Thyroid gland (tissue), 4 donors: ENCODE measurements around the gene TM7SF3. TPM values are rescaled to one million over a fixed set of nuclear protein-coding genes. Genes with fewer than 3 reads are reported as not detected.

Experiments
- DNase-seq, 2 donors: peaks; one replicate each; pipeline ENCODE4 v3.0.0-alpha.2; 2019
- H3K27ac ChIP-seq, 3 donors: fragments of 200-600 bp; sonication (generic); 1 replicate in 2 of 3; 2 replicates in 1 of 3; pipeline ENCODE4 v1.5.1; 2016 to 2019; ENCODE audit warnings: mild to moderate bottlenecking in 1 of 3, moderate library complexity in 1 of 3
- H3K27me3 ChIP-seq: fragments of 200-600 bp; sonication (generic); one replicate; pipeline ENCODE4 v1.5.1; 2019
- H3K36me3 ChIP-seq, 2 donors: fragments of 200-600 bp; sonication (generic); one replicate each; pipeline ENCODE4 v1.5.1; 2016 to 2019
- H3K4me1 ChIP-seq, 2 donors: fragments of 200-600 bp; sonication (generic); one replicate each; pipeline ENCODE4 v1.5.1; 2017 to 2019
- H3K4me3 ChIP-seq, 3 donors: fragments of 200-600 bp; sonication (generic); replicated peaks in 1 of 3; 1 replicate in 2 of 3; 2 replicates in 1 of 3; pipeline ENCODE4 v1.5.1; 2016; ENCODE audit warnings: mild to moderate bottlenecking in 1 of 3
- H3K9me3 ChIP-seq: fragments of 200-600 bp; sonication (generic); one replicate; pipeline ENCODE4 v1.5.1; 2017
- POLR2A ChIP-seq, 2 donors: fragments of 450-650 bp; IDR thresholded peaks; one replicate each; pipeline ENCODE4 v1.6.1; 2017; ENCODE audit warnings: antibody characterized with exemption in 2 of 2, mild to moderate bottlenecking in 2 of 2, moderate library complexity in 1 of 2
- WGBS, 2 donors: methylation state at CpG; one replicate each; pipeline ENCODE4 v1.1.5; 2017; 5-methylcytosine and 5-hydroxymethylcytosine counted together
- intact Hi-C: fragments of 100-400 bp; cut with DNase I; formaldehyde crosslinking; loops from one replicate; pipeline ENCODE4 v1.15.1; 2023
- total RNA-seq, 4 donors: library from RNA; depleted of rRNA; stranded (reverse); fragments of >200 nt; gene quantifications; one replicate each; pipeline ENCODE4 v1.2.3, GENCODE V29; 2016
- TF ChIP-seq, protein P1 (sequence below), 6 experiments: fragments of 200-600 bp in 3 of 6; fragments of 450-650 bp in 3 of 6; sonication (generic) in 3 of 6; IDR thresholded peaks; one replicate each; pipeline ENCODE4 v1.5.1; 2016 to 2019; ENCODE audit warnings: antibody characterized with exemption in 6 of 6, mild to moderate bottlenecking in 2 of 6, inconsistent platforms in 1 of 6, moderate library complexity in 1 of 6

Gene TM7SF3
- total RNA-seq, 4 donors from 2014 or later = 69.7 to 213 (median 76.8) TPM

DNA sequence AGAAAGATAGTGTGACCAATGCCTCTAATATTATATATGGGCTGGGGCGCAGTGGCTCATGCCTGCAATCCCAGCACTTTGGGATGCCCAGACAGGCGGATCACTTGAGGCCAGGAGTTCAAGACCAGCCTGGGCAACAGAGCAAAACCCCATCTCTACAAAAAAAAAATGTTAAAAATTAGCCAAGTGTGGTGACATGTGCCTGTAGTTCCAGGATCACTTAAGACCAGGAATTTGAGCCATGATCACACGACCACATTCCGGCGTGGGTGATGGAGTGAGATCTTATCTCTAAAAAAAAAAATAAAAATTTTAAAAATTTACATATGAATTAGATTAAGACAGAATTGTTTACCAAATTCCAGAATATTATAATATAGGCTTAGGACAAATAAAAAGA lies 12.0 kb downstream of the TM7SF3 start:
- H3K27ac ChIP-seq = no peak overlapping the region
- intact Hi-C loops = no loop called here
- H3K27me3 ChIP-seq = no peaks in the 10 kb centered on the region
- no peak for DNase-seq
- H3K4me3 ChIP-seq = no peak overlapping the region
- no peaks in the 10 kb centered on the region for H3K9me3 ChIP-seq
- H3K4me1 ChIP-seq = no peaks in the 10 kb centered on the region
- H3K36me3 ChIP-seq = no peaks in the 10 kb centered on the region
- WGBS, 2 donors = 75 to 90% methylated on average over 5 of the region's 5 CpGs
- TF ChIP-seq, protein P1, sequence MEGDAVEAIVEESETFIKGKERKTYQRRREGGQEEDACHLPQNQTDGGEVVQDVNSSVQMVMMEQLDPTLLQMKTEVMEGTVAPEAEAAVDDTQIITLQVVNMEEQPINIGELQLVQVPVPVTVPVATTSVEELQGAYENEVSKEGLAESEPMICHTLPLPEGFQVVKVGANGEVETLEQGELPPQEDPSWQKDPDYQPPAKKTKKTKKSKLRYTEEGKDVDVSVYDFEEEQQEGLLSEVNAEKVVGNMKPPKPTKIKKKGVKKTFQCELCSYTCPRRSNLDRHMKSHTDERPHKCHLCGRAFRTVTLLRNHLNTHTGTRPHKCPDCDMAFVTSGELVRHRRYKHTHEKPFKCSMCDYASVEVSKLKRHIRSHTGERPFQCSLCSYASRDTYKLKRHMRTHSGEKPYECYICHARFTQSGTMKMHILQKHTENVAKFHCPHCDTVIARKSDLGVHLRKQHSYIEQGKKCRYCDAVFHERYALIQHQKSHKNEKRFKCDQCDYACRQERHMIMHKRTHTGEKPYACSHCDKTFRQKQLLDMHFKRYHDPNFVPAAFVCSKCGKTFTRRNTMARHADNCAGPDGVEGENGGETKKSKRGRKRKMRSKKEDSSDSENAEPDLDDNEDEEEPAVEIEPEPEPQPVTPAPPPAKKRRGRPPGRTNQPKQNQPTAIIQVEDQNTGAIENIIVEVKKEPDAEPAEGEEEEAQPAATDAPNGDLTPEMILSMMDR (IDR thresholded peaks at IDR 0.05) = no peak
- no peak for TF ChIP-seq POLR2A (IDR thresholded peaks at IDR 0.05)

DNA sequence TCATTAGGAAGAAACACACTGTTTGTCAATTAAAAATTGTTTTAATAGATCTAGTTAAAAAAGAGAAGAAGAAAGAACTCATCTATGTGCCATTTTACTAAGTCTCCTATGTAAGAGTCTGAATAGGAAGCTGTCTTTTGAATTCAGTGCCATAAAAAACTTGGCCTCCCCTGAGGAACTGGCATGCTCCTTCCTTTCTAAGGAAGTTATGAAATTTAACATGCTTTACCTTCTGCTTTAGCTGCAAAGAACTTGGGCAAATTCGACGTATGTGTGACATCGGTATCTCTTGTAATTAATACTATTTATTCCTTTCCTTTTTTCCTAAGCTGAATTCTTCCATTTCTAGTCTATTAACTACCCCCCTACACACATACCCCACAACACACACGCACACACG lies 12.5 kb downstream of the TM7SF3 start:
- no peak for TF ChIP-seq POLR2A (IDR thresholded peaks at IDR 0.05)
- TF ChIP-seq, protein P1 (IDR thresholded peaks at IDR 0.05) = no peak
- 87 to 92% methylated on average over 5 of the region's 5 CpGs for WGBS, 2 donors
- Histone ChIP-seq H3K36me3 (no peaks in the 10 kb centered on the region), H3K4me3 (no peak overlapping the region), H3K4me1 (no peaks in the 10 kb centered on the region), H3K27ac (no peak overlapping the region), H3K9me3 (no peaks in the 10 kb centered on the region), H3K27me3 (no peaks in the 10 kb centered on the region)
- intact Hi-C loops = no loop called here
- DNase-seq = no peak

DNA sequence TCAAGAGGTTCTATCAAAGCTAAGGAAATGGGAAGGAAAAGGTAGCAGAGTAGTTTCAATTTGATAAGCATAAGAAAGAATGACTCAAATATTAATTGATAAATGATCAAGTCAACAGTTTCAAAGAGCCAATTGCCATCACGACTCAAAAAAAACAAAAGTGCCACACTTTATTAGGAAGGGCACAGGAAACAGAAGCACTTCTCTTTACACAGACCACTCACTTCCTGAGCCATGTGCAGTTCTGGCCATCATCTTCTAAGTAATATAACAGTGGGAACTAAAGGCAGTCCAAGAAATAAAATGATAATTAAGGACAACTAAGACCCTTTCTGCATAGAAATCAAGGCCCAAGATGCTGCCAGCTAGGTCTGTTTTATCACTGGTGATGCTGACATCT lies 13.2 kb downstream of the TM7SF3 start:
- Histone ChIP-seq H3K9me3 (no peaks in the 10 kb centered on the region), H3K27ac (no peak overlapping the region), H3K4me3 (no peak overlapping the region), H3K27me3 (no peaks in the 10 kb centered on the region), H3K36me3 (no peaks in the 10 kb centered on the region), H3K4me1 (no peaks in the 10 kb centered on the region)
- DNase-seq = no peak
- intact Hi-C loops = no loop called here
- WGBS, 2 donors = 55 to 58% methylated on average over 1 of the region's 1 CpG
- TF ChIP-seq, protein P1 (IDR thresholded peaks at IDR 0.05) = no peak
- no peak for TF ChIP-seq POLR2A (IDR thresholded peaks at IDR 0.05)

DNA sequence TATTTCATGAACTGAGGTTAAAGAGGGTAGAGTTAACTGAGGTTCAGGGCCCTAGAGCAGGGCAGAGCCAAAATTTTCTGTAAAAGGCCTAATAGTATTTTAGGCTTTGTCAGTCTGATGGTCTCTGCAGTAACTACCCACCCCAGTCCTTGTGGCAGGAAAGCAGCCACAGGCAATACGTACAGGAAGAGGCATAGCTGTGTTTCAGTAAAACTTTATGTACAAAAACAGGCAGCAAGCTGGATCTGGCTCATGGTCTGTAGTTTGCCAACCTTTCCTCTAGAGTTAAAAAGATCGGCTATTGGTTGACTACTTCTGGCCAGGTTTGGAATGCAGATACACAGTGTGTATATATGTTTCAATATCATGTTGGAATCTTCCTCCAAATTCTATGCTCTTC lies 17.2 kb downstream of the TM7SF3 start:
- WGBS, 2 donors = 93 to 97% methylated on average over 2 of the region's 2 CpGs

DNA sequence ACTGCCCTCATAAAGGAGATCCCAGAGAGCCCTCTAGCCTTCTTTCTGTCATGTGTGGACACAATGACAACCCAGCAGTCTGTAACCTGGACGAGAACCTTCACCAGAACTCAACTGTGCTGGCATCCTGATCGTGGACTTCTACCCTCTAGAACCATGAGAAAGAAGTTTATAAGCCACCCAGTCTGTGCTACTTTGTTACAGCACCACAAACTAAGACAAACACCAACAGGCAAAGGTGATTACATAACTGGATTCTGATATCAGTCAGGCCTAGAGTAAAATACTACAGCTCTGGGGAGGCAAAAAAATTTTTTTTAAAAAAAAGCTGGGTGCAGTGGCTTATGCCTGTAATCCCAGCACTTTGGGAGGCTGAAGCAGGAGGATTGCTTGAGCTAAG lies 18.5 kb downstream of the TM7SF3 start:
- peaks cover 0 to 6% of the 10 kb centered on the region in 2 donors for H3K36me3 ChIP-seq
- TF ChIP-seq, protein P1 (IDR thresholded peaks at IDR 0.05) = no peak
- no peak for TF ChIP-seq POLR2A (IDR thresholded peaks at IDR 0.05)
- no peaks in the 10 kb centered on the region for H3K4me1 ChIP-seq
- WGBS, 2 donors = 97 to 100% methylated on average over 2 of the region's 2 CpGs
- H3K4me3 ChIP-seq = no peak overlapping the region
- no peak for DNase-seq
- H3K27ac ChIP-seq = no peak overlapping the region
- H3K9me3 ChIP-seq = no peaks in the 10 kb centered on the region
- H3K27me3 ChIP-seq = no peaks in the 10 kb centered on the region
- intact Hi-C loops = no loop called here

More for the DNA sequence above, 17.2 kb downstream of the TM7SF3 start:
- intact Hi-C loops = no loop called here
- H3K4me3 ChIP-seq = no peak overlapping the region
- no peaks in the 10 kb centered on the region for H3K27me3 ChIP-seq
- TF ChIP-seq, protein P1 (IDR thresholded peaks at IDR 0.05) = no peak
- no peak for TF ChIP-seq POLR2A (IDR thresholded peaks at IDR 0.05)
- H3K9me3 ChIP-seq = no peaks in the 10 kb centered on the region
- H3K4me1 ChIP-seq = no peaks in the 10 kb centered on the region
- no peak for DNase-seq
- peaks cover 0 to 6% of the 10 kb centered on the region in 2 donors for H3K36me3 ChIP-seq
- no peak overlapping the region for H3K27ac ChIP-seq
